Measurements from ENCODE around the gene STMND1.

Gene STMND1

DNA sequence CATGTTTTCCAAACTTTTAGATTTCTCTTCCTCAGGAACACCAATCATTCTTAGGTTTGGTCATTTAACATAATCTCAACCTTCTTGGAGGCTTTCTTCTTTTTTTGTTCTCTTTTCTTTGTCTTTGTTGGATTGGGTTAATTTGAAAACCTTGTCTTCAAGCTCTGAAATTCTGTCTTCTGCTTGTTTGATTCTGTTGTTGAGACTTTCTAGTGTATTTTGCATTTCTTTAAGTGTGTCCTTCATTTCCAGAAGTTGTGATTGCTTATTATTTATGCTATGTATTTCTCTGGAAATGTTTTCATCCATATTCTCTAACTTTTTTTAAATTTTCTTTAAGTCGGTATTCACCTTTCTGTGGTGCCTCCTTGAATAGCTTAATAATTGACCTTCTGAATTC lies 42.2 kb downstream of the STMND1 start:
- TF ChIP-seq ZNF274 (IDR thresholded peaks at IDR 0.05; ENCODE audit: low read depth, low read length) (no peak), SUZ12 (IDR thresholded peaks at IDR 0.05; ENCODE audit: extremely low read depth, insufficient read depth, insufficient read length) (no peak), YY1 (IDR thresholded peaks at IDR 0.05; ENCODE audit: insufficient read depth, insufficient read length) (no peak)
- DNase-seq (ENCODE audit: low read depth, low spot score): no peak
- H3K4me1 ChIP-seq (ENCODE audit: insufficient read depth, insufficient read length): no peaks in the 10 kb centered on the region

DNA sequence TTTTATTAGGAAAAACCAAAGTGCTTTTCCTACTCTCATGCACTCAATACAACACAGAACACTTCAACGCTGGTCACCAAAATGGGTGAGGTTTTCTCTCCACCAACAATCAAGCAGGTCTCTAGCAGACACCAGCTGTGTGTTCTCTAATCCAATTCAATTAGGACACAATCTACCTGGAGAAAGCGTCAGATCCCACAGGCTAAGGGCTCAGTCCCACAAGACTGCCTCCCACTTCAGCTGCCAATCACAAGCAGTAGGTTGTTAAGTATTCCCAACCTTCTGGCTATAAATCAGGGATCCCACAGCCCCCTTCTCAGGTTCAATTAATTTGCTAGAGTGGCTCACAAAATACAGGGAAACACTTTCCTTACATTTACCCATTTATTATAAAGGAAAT lies 47.7 kb downstream of the STMND1 start:
- H3K4me3 ChIP-seq (ENCODE audit: insufficient read length, low read depth): no peak overlapping the region
- no peaks in the 10 kb centered on the region for H3K4me1 ChIP-seq (ENCODE audit: insufficient read depth, insufficient read length)
- H3K9me3 ChIP-seq (ENCODE audit: insufficient read depth, low read length): peaks cover 9% of the 10 kb centered on the region; the same call in 1 of the 2 replicates
- H3K27me3 ChIP-seq (ENCODE audit: insufficient read depth, insufficient read length): no peaks in the 10 kb centered on the region
- no peak for TF ChIP-seq YY1 (IDR thresholded peaks at IDR 0.05; ENCODE audit: insufficient read depth, insufficient read length)
- TF ChIP-seq ZNF274 (IDR thresholded peaks at IDR 0.05; ENCODE audit: low read depth, low read length): no peak
- TF ChIP-seq SUZ12 (IDR thresholded peaks at IDR 0.05; ENCODE audit: extremely low read depth, insufficient read depth, insufficient read length): no peak
- no peak overlapping the region for H3K9ac ChIP-seq (ENCODE audit: insufficient read length, low read depth)
- no peak for DNase-seq (ENCODE audit: low read depth, low spot score)
- no peaks in the 10 kb centered on the region for H3K36me3 ChIP-seq (ENCODE audit: insufficient read depth, insufficient read length, low read length)

More for the DNA sequence above, 42.2 kb downstream of the STMND1 start:
- no peaks in the 10 kb centered on the region for H3K9me3 ChIP-seq (ENCODE audit: insufficient read depth, low read length)
- H3K27me3 ChIP-seq (ENCODE audit: insufficient read depth, insufficient read length): no peaks in the 10 kb centered on the region
- H3K36me3 ChIP-seq (ENCODE audit: insufficient read depth, insufficient read length, low read length): no peaks in the 10 kb centered on the region
- H3K4me3 ChIP-seq (ENCODE audit: insufficient read length, low read depth): no peak overlapping the region
- H3K9ac ChIP-seq (ENCODE audit: insufficient read length, low read depth): no peak overlapping the region

DNA sequence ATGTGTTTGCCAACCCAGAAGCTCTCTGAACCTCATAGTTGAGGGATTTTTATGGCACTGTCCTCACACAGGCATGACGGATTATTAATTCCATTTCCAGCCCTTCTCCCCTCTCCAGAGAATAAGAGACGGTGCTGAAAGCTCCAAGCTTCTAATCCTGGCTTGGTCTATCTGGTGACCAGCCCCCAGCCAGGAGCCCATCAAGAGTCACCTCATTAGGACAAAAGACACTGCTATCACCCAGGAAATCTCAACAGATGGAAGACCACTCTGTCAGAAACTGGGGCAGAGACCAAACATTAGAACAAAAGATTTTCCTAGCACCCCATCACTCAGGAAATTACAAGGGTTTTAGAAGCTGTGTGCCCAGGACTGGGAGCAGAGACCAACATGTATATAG lies 48.2 kb downstream of the STMND1 start:
- Histone ChIP-seq H3K9ac (ENCODE audit: insufficient read length, low read depth) (no peak overlapping the region), H3K9me3 (ENCODE audit: insufficient read depth, low read length) (peaks cover 9% of the 10 kb centered on the region; the same call in 1 of the 2 replicates), H3K4me1 (ENCODE audit: insufficient read depth, insufficient read length) (no peaks in the 10 kb centered on the region), H3K36me3 (ENCODE audit: insufficient read depth, insufficient read length, low read length) (no peaks in the 10 kb centered on the region), H3K4me3 (ENCODE audit: insufficient read length, low read depth) (no peak overlapping the region), H3K27me3 (ENCODE audit: insufficient read depth, insufficient read length) (no peaks in the 10 kb centered on the region)
- TF ChIP-seq SUZ12 (IDR thresholded peaks at IDR 0.05; ENCODE audit: extremely low read depth, insufficient read depth, insufficient read length): no peak
- no peak for TF ChIP-seq ZNF274 (IDR thresholded peaks at IDR 0.05; ENCODE audit: low read depth, low read length)
- TF ChIP-seq YY1 (IDR thresholded peaks at IDR 0.05; ENCODE audit: insufficient read depth, insufficient read length): no peak
- DNase-seq (ENCODE audit: low read depth, low spot score): no peak

DNA sequence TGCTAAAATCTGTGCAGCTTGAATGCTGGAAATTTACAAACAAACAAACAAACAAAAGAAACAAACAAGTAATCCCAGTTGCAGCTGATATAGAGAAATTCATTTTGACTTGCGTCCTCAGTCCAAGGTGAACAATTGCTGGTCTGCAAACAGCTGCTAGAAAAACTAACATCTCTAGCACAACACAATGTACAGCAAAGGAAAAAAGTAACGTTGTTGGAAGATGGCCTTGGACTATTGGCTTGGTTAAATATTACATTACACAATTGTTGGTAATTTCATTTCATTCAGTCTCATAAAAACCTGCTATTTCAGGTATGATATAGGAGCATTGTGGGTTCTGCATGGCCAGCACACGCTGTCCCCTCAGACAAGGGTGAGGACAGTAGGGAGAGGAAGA lies 50.0 kb downstream of the STMND1 start:
- TF ChIP-seq SUZ12 (IDR thresholded peaks at IDR 0.05; ENCODE audit: extremely low read depth, insufficient read depth, insufficient read length) (no peak), ZNF274 (IDR thresholded peaks at IDR 0.05; ENCODE audit: low read depth, low read length) (no peak), YY1 (IDR thresholded peaks at IDR 0.05; ENCODE audit: insufficient read depth, insufficient read length) (no peak)
- no peak for DNase-seq (ENCODE audit: low read depth, low spot score)
- Histone ChIP-seq H3K4me3 (ENCODE audit: insufficient read length, low read depth) (no peak overlapping the region), H3K9me3 (ENCODE audit: insufficient read depth, low read length) (peaks cover 9% of the 10 kb centered on the region; the same call in 1 of the 2 replicates), H3K27me3 (ENCODE audit: insufficient read depth, insufficient read length) (no peaks in the 10 kb centered on the region), H3K4me1 (ENCODE audit: insufficient read depth, insufficient read length) (no peaks in the 10 kb centered on the region), H3K36me3 (ENCODE audit: insufficient read depth, insufficient read length, low read length) (no peaks in the 10 kb centered on the region), H3K9ac (ENCODE audit: insufficient read length, low read depth) (no peak overlapping the region)

DNA sequence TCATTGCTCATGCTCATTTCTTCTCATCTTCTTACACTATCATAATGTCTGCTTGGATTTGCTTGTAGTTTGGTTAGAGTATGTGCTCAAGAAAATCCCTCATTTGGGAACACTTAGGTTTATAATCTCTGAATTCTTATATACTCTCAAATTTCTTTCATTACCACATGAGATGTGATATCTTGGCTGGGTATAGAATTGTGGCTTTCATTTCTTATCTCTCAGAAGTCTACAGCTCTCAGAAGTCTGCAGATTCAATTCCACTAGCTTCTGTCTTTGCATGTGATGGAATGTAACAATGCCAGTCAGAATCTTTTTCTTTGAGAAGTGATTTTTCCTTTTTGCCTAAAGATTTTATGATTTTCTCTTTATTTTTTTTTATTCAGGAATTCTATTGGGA lies 50.9 kb downstream of the STMND1 start:
- Histone ChIP-seq H3K4me3 (ENCODE audit: insufficient read length, low read depth) (no peak overlapping the region), H3K27me3 (ENCODE audit: insufficient read depth, insufficient read length) (no peaks in the 10 kb centered on the region), H3K9ac (ENCODE audit: insufficient read length, low read depth) (no peak overlapping the region), H3K9me3 (ENCODE audit: insufficient read depth, low read length) (peaks cover 9% of the 10 kb centered on the region; the same call in 1 of the 2 replicates), H3K36me3 (ENCODE audit: insufficient read depth, insufficient read length, low read length) (no peaks in the 10 kb centered on the region), H3K4me1 (ENCODE audit: insufficient read depth, insufficient read length) (no peaks in the 10 kb centered on the region)
- TF ChIP-seq SUZ12 (IDR thresholded peaks at IDR 0.05; ENCODE audit: extremely low read depth, insufficient read depth, insufficient read length) (no peak), ZNF274 (IDR thresholded peaks at IDR 0.05; ENCODE audit: low read depth, low read length) (no peak), YY1 (IDR thresholded peaks at IDR 0.05; ENCODE audit: insufficient read depth, insufficient read length) (no peak)
- no peak for DNase-seq (ENCODE audit: low read depth, low spot score)

DNA sequence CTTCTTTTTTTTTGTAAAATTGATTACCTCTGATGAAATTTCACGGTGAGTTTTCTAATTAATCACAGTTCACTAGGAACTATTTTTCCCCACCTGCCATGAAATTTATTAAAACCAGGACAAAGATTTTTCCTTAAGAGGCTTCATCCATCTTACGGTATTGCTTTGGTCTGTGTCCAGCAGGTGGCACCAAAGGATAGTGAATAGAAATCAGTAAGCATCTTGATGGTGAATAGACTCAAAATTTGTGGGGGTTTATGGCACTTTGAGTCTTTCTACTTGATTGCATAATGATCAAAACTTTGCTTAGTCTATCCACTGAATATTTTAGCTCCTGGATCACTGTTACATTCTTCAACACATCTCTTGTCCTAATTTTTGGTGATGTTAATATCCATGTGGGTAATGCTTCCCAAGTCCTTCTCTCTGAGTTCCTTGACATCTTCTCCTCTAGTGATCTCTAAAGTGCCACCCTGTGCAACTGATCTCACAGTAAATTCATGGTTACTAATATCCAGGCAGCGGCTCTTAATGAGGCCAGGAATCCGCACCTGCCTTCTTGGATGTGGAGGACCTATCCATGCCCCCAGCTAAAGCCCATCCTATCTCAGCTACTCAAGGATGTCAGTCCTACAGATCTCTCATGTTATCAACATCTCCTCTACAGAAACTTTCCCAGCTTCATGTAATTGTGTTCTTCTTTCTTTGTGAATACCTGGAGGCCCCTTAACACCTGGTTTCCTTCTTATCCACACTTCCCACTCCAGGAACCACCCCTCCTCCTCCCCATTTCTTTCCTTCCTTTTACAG lies 54.5 kb downstream of the STMND1 start:
- peak; percentile 55 for DNase-seq (ENCODE audit: low read depth, low spot score)
- no peaks in the 10 kb centered on the region for H3K27me3 ChIP-seq (ENCODE audit: insufficient read depth, insufficient read length)
- H3K9ac ChIP-seq (ENCODE audit: insufficient read length, low read depth): no peak overlapping the region
- H3K4me3 ChIP-seq (ENCODE audit: insufficient read length, low read depth): no peak overlapping the region
- TF ChIP-seq SUZ12 (IDR thresholded peaks at IDR 0.05; ENCODE audit: extremely low read depth, insufficient read depth, insufficient read length) (no peak), ZNF274 (IDR thresholded peaks at IDR 0.05; ENCODE audit: low read depth, low read length) (no peak), YY1 (IDR thresholded peaks at IDR 0.05; ENCODE audit: insufficient read depth, insufficient read length) (no peak)
- no peaks in the 10 kb centered on the region for H3K4me1 ChIP-seq (ENCODE audit: insufficient read depth, insufficient read length)
- H3K9me3 ChIP-seq (ENCODE audit: insufficient read depth, low read length): peaks cover 9% of the 10 kb centered on the region; the same call in 1 of the 2 replicates
- H3K36me3 ChIP-seq (ENCODE audit: insufficient read depth, insufficient read length, low read length): no peaks in the 10 kb centered on the region

DNA sequence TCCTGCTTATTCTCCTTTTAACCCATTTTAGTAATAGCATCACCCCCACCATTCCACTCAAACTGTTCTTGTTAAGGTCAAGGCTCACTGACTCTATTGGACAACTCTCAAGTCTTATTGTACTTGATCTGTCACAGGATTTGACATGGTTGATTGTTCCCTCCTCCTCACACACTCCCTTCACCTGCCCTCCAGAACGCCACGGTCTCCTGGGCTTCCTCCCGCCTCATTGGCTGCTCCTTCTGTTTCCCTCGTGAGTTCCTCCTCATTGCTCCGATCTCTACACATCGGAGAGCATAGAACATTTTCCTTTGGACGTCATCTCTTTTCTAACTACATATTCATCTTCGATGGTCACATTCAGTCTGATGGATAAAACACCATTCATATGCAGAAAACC lies 55.1 kb downstream of the STMND1 start:
- TF ChIP-seq SUZ12 (IDR thresholded peaks at IDR 0.05; ENCODE audit: extremely low read depth, insufficient read depth, insufficient read length) (no peak), YY1 (IDR thresholded peaks at IDR 0.05; ENCODE audit: insufficient read depth, insufficient read length) (no peak)
- H3K27me3 ChIP-seq (ENCODE audit: insufficient read depth, insufficient read length): no peaks in the 10 kb centered on the region
- no peaks in the 10 kb centered on the region for H3K36me3 ChIP-seq (ENCODE audit: insufficient read depth, insufficient read length, low read length)
- peaks cover 9% of the 10 kb centered on the region; the same call in 1 of the 2 replicates for H3K9me3 ChIP-seq (ENCODE audit: insufficient read depth, low read length)
- no peak for DNase-seq (ENCODE audit: low read depth, low spot score)
- no peak overlapping the region for H3K9ac ChIP-seq (ENCODE audit: insufficient read length, low read depth)
- H3K4me1 ChIP-seq (ENCODE audit: insufficient read depth, insufficient read length): no peaks in the 10 kb centered on the region
- no peak overlapping the region for H3K4me3 ChIP-seq (ENCODE audit: insufficient read length, low read depth)

All from NT2/D1 (cell line).